Testis (tissue), 3 donors: ENCODE data around the gene PLEKHM2. TPM values are rescaled to one million over a fixed set of nuclear protein-coding genes. Genes with fewer than 3 reads are reported as not detected.

Experiments used
- DNase-seq: peaks from one replicate; pipeline ENCODE4 v3.0.0-alpha.2; 2019
- H3K27ac ChIP-seq, 2 donors: fragments of 200-600 bp; sonication (generic); one replicate each; pipeline ENCODE4 v1.5.1; 2019
- H3K27me3 ChIP-seq: fragments of 200-600 bp; sonication (generic); one replicate; pipeline ENCODE4 v1.5.1; 2019
- H3K36me3 ChIP-seq: fragments of 200-600 bp; sonication (generic); one replicate; pipeline ENCODE4 v1.5.1; 2017; ENCODE audit warnings: low read depth; ENCODE audit errors: missing control alignments
- H3K4me1 ChIP-seq: fragments of 200-600 bp; sonication (generic); one replicate; pipeline ENCODE4 v1.5.1; 2019
- H3K4me3 ChIP-seq, 2 donors: fragments of 200-600 bp; sonication (generic); one replicate each; pipeline ENCODE4 v1.5.1; 2017 to 2019
- H3K9me3 ChIP-seq: fragments of 200-600 bp; sonication (generic); one replicate; pipeline ENCODE4 v1.5.1; 2017
- CTCF ChIP-seq, 3 experiments: fragments of 450-650 bp in 2 of 3; fragments of 200-600 bp in 1 of 3; sonication (generic) in 1 of 3; IDR thresholded peaks; one replicate each; pipeline ENCODE4 v1.5.1; 2016 to 2019; ENCODE audit warnings: antibody characterized with exemption in 3 of 3, mild to moderate bottlenecking in 2 of 3, moderate library complexity in 1 of 3
- POLR2A ChIP-seq: fragments of 450-650 bp; IDR thresholded peaks from one replicate; pipeline ENCODE4 v1.6.1; 2017; ENCODE audit warnings: antibody characterized with exemption, mild to moderate bottlenecking, moderate library complexity
- WGBS, 2 donors: methylation state at CpG; one replicate each; pipeline ENCODE4 v1.1.5; 2018; 5-methylcytosine and 5-hydroxymethylcytosine counted together
- intact Hi-C: fragments of 100-400 bp; cut with DNase I; formaldehyde crosslinking; loops from one replicate; pipeline ENCODE4 v1.15.1; 2023; ENCODE audit warnings: low total_unique reads
- polyA plus RNA-seq: library from polyadenylated mRNA; stranded (reverse); fragments of 350-450 nt; fragmentation: Illumina TruSeq; extraction: RNeasy Lipid Tissue Mini Kit (QIAGEN cat#74804); gene quantifications from one replicate; pipeline ENCODE4 v1.2.3, GENCODE V29; 2014; ENCODE audit warnings: low read depth, low replicate concordance; ENCODE audit not compliant: insufficient read depth
- total RNA-seq, 2 donors: library from RNA; depleted of rRNA; stranded (reverse); fragments of >200 nt; gene quantifications; one replicate each; pipeline ENCODE4 v1.2.3, GENCODE V29; 2016

The PLEKHM2 gene
- total and polyA plus RNA-seq, 3 donors from 2014 or later, result 61.9 to 98.4 (median 70.2) TPM

GRCh38 chr1:15706751-15707150 is 22.6 kb downstream of the PLEKHM2 start:
- no peak overlapping the region for H3K27ac ChIP-seq
- no peak for DNase-seq
- 66 to 77% methylated on average over 7 of the region's 7 CpGs for WGBS, 2 donors

GRCh38 chr1:15707239-15707925 is 23.3 kb downstream of the PLEKHM2 start:
- no peak for TF ChIP-seq POLR2A
- no peak for TF ChIP-seq CTCF (IDR thresholded peaks at IDR 0.05)
- intact Hi-C loops, result no loop called here
- 77 to 80% methylated on average over 8 of the region's 8 CpGs for WGBS, 2 donors
- Histone ChIP-seq H3K4me3 (no peak overlapping the region), H3K9me3 (no peaks in the 10 kb centered on the region), H3K36me3 (no peaks in the 10 kb centered on the region), H3K27me3 (no peaks in the 10 kb centered on the region), H3K4me1 (peaks cover 28% of the 10 kb centered on the region), H3K27ac (no peak overlapping the region)
- DNase-seq, result no peak

More at GRCh38 chr1:15706751-15707150, 22.6 kb downstream of the PLEKHM2 start:
- no peak overlapping the region for H3K4me3 ChIP-seq
- TF ChIP-seq CTCF (IDR thresholded peaks at IDR 0.05) (no peak), POLR2A (no peak)
- H3K4me1 ChIP-seq, result peaks cover 28% of the 10 kb centered on the region
- H3K27me3 ChIP-seq, result no peaks in the 10 kb centered on the region
- intact Hi-C loops, result no loop called here
- H3K36me3 ChIP-seq, result no peaks in the 10 kb centered on the region
- no peaks in the 10 kb centered on the region for H3K9me3 ChIP-seq

GRCh38 chr1:15708486-15709137 is 24.5 kb downstream of the PLEKHM2 start:
- no peaks in the 10 kb centered on the region for H3K36me3 ChIP-seq
- H3K4me3 ChIP-seq, result no peak overlapping the region
- TF ChIP-seq POLR2A, result no peak
- TF ChIP-seq CTCF (IDR thresholded peaks at IDR 0.05), result no peak
- DNase-seq, result no peak
- no peak overlapping the region for H3K27ac ChIP-seq
- intact Hi-C loops, result no loop called here
- no peaks in the 10 kb centered on the region for H3K9me3 ChIP-seq
- H3K4me1 ChIP-seq, result peaks cover 18% of the 10 kb centered on the region
- WGBS, 2 donors, result 90 to 92% methylated on average over 15 of the region's 15 CpGs
- H3K27me3 ChIP-seq, result no peaks in the 10 kb centered on the region

- WGBS, 2 donors, result 88 to 96% methylated on average over 4 of the region's 4 CpGs
- H3K4me1 ChIP-seq, result peaks cover 12% of the 10 kb centered on the region
Observed at GRCh38 chr1:15709226-15709625, 25.1 kb downstream of the PLEKHM2 start.

More at GRCh38 chr1:15709226-15709625, 25.1 kb downstream of the PLEKHM2 start:
- no peaks in the 10 kb centered on the region for H3K27me3 ChIP-seq
- no peaks in the 10 kb centered on the region for H3K9me3 ChIP-seq
- intact Hi-C loops, result no loop called here
- TF ChIP-seq CTCF (IDR thresholded peaks at IDR 0.05) (no peak), POLR2A (no peak)
- H3K27ac ChIP-seq, result no peak overlapping the region
- DNase-seq, result no peak
- no peaks in the 10 kb centered on the region for H3K36me3 ChIP-seq
- H3K4me3 ChIP-seq, result no peak overlapping the region
